Activated T-cell treated with anti-CD3 and anti-CD28 coated beads for 1 hour (primary cell): ENCODE results near the gene TNNC2.
"Not testable (repeated sequence)": the region's sequence is repeated elsewhere in the genome, so short reads cannot be mapped to it uniquely, and the experiment has no call there.

ENCODE experiments used
- DNase-seq: peaks from one replicate; pipeline ENCODE4 v3.0.0-alpha.2; 2020; ENCODE audit warnings: low read depth

TNNC2 gene

GRCh38 chr20:45827030-45827652 lies at the start of gene TNNC2:
TSS of gene TNNC2 (minus strand) at chr20:45827312. CDS start at chr20:45827248, 64 bp downstream.
- DNase-seq = no peak

DNA sequence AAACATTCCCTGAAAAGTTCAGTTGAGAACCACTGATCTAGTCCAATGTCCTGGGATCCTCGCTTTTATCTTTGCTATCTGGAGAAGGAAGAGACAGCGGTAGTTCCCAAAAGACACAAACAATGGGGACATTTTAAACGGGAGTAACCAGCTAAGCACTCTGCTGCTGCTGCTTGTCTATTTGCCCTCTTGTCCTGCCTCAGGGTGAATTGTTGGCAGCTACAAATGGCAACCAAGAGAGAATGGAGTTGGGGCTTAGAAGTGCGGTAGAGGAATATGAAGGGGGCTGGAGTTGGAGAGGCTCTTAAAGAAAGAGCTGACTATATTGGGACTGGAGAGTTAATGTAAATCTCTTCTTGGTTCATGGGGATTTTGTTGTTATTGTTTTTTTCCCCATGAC lies 47.5 kb upstream of the TNNC2 start:
- no peak for DNase-seq

- DNase-seq = not testable (repeated sequence)
Measured at GRCh38 chr20:45874104-45874481, 47.0 kb upstream of the TNNC2 start.

GRCh38 chr20:45873409-45874103 lies 46.4 kb upstream of the TNNC2 start:
- no peak for DNase-seq

DNA sequence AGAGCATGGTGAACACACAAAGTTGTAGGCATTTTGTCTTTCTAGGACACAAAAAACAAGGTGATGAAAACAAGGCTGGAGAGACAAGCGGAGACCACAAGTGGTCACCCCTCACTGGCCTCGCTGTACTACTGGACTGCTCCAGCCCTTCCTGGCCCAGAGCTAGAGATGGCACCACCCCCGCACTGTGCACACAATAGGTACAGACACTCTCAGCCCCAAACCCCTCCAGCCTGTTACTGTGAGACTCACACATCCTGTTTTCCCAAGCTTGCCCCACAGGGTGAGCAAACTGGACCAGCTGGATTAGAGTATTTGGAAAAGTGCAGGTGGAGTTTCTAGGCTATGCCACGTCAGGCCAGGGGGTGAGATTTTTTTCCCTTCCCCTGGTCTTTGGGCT lies 45.5 kb upstream of the TNNC2 start:
- DNase-seq = no peak

- no peak for DNase-seq
Measured at GRCh38 chr20:45867819-45868176, 40.7 kb upstream of the TNNC2 start.

DNA sequence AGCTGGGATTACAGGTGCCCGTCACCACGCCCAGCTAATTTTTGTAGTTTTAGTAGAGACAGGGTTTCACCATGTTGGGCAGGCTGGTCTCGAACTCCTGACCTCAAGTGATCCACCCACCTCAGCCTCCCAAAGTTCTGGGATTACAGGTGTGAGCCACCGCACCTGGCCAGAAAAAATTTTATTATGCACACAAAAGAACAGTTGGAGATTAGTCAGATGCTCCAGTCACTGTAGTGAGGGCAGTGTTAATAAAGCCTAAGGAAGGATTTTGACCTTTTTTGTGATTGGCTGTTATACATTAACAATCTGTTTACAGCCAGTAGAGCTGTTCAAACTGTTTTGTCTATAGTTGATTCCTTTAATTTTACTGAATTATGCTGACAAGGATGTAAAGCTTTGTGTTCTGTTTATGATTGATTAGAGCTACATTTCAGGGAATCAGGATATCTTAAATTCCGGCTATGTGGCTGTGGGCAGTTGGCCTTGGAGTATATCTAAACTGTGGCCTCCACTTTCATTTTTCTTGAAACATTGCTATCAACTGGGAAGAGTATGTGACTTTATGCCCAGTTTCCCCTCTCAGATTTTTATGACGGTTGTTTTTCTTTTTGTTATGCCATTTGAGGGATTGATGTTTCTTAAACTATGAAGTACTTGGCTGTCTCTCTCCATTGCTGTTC lies 40.2 kb upstream of the TNNC2 start:
- no peak for DNase-seq

- no peak for DNase-seq
Measured at GRCh38 chr20:45866454-45866853, 39.3 kb upstream of the TNNC2 start.

DNA sequence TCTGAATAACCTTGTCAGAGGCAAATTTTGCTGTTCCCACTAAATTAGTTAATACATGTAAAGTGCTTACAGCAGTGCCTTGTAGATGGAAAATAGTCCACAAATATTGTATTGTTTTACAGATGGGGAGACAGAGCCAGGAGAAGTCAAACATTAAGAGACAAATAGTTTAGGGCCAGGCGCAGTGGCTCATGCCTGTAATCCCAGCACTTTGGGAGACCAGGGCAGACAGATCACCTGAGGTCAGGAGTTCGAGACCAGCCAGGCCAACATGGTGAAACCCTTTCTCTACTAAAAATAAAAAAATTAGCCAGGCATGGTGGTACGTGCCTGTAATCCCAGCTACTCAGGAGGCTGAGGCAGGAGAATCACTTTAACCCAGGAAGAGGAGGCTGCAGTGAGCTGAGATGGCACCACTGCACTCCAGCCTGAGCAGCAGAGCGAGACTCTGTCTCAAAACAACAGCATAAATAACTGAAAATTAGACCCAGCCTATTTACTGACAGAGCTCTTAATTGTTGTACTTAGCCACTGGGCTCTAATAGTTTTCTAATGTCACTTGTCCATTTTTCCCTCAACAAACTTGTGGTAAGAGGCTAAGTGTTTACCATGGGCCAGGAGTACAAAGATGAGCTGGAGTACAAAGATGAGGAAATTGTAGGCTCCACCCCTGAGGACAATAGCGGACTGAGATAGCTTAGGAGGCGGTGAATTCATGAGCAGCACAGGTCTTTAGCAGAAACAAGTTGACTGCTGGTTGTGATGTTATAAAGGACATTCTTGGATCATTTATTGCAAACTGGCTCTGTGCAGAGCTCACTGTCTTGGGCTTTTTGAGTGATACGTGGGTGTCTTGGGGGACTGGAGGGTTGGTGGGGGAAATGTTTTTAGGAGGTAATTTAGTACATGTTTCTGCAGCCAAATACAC lies 36.7 kb upstream of the TNNC2 start:
- DNase-seq = no peak

DNA sequence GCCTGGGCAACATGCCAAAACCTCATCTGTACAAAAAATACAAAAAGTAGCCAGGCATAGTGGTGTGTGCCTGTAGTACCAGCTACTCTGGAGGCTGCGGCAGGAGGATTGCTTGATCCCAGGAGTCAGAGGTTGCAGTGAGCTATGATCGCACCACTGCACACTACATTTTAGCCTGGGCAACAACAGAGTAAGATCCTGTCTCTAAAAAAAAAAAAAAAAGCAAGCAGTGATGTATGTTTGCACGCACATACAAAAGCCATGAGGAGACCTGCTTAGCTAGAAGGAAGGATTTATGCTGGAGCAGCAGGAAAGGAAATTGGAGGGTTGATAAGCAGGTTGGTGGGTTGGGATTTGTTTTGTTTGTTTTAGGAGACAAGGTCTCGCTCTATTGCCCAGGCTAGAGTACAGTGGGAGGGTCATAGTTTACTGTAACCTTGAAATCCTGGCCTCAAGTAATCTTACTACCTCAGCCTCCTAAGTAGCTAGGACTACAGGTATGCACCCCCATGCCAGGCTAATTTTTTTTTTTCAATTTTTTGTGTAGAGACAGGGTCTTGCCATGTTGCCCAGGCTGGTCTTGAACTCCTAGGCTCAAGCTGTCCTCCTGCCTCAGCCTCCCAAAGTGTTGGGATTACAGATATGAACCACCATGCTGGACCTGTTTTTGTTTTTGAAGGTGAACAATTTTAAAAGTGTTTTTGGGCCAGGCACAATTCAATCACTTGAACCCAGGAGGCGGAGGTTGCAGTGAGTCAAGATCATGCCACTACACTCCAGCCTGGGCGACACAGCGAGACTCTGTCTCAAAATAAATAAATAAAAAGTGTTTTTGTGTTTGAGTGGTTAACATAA lies 34.3 kb upstream of the TNNC2 start:
- no peak for DNase-seq

DNA sequence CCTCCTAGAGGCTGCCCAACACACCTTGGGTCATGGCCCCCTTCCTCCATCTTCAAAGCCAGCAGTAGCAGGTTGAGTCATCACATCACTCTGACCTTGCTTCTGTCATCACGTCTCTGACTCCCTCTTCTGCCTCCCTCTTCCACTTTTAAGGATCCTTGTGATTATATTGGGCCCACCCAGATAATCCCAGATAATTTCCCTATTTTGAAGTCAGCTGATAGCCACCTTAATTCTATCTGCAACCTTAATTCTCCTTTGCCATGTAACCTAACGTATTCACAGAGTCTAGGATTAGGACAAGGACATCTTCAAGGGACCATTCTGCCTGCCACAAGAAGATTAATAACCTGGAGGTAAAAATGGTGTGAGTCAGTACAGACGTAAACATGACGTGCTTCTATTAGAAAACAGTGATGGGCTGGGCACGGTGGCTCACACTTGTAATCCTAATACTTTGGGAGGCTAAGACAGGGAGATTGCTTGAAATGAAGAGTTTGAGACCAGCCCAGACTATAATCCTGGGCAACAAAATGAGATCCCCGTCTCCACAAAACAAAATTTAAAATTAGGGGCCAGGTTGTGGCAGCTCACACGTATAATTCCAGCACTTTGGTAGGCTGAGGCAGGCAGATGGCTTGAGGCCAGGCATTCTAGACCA lies 33.6 kb upstream of the TNNC2 start:
- no peak for DNase-seq

- no peak for DNase-seq
Measured at GRCh38 chr20:45859916-45860315, 32.8 kb upstream of the TNNC2 start.

DNA sequence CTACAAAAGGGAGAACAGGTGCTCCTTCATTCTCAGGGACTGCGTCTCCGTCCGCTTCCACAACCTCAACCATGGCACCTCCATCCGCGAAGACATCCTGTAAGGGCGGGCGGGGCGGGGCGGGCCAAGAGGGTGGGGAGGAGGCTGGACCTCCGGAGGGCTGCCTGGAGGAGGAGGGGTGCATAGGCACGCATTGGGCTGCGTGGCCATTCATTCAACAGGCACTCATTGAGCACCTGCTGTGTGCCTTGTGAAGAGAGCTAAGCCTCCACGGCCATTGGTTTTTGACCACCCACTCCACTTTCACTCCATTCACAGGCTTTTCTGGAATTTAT lies 30.7 kb upstream of the TNNC2 start:
- DNase-seq = no peak

GRCh38 chr20:45857114-45857881 lies 30.2 kb upstream of the TNNC2 start, which contains the start of the genes ACOT8 and ZSWIM3:
TSS of gene ACOT8 (minus strand) at chr20:45857392. CDS start at chr20:45857315, 77 bp downstream.
TSS of gene ZSWIM3 (plus strand) at chr20:45857614. CDS start at chr20:45857826, 212 bp downstream.
- DNase-seq = peak; percentile 81

GRCh38 chr20:45853484-45853883 lies 26.4 kb upstream of the TNNC2 start:
- no peak for DNase-seq

GRCh38 chr20:45852326-45852725 lies 25.2 kb upstream of the TNNC2 start:
- DNase-seq = no peak

DNA sequence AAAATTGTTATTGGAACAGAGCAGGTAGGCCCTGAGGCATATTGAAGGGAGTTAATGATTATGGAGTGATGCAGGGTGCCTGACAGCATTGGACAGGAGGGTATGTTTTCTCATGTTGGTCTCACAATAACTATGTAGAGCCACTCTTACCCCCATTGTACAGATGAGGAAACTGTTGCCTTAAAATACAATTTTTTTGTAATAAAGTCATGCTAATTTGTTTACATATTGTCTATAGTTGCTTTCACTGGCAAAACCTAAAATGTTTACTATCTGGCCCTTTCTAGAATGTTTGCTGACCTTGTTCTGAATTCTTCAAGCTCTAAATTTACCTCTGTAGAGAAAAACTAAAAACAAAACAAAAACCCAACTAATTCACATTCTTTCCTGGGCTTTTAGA lies 24.4 kb upstream of the TNNC2 start:
- no peak for DNase-seq

DNA sequence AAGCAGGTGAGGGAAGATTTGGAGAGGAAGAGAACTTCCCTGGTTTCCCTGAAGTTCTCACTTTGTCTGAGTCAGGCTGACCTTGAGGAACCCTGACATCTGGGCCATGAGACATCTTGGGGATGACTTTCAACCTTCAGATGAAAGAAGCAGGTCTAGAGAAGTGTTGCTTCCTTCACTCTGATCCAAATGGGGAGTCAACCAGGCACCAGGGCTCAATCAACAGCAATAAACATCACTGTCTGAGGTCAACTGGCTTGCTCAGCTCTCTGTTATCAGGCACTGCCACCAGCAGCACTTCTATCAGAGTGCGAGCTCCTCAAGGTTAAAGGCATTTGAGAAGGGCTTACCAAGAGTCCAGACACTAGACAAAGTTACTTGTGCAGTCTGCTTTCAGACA lies 23.8 kb upstream of the TNNC2 start:
- no peak for DNase-seq

- DNase-seq = no peak
Measured at GRCh38 chr20:45850238-45850637, 23.1 kb upstream of the TNNC2 start.

GRCh38 chr20:45848969-45849582 lies 22.0 kb upstream of the TNNC2 start:
- no peak for DNase-seq
